Esophagus muscularis mucosa (tissue), 3 donors: Measurements from ENCODE around the gene FAM53C.

Experiments used
- POLR2A ChIP-seq: fragments of 450-650 bp; IDR thresholded peaks from one replicate; pipeline ENCODE4 v1.6.1; 2017; ENCODE audit warnings: antibody characterized with exemption, moderate library complexity, mild to moderate bottlenecking, low read depth
- POLR2AphosphoS5 ChIP-seq, 2 donors: sonication (generic); formaldehyde crosslinking; IDR thresholded peaks; one replicate each; pipeline ENCODE4 v1.6.1; 2017; ENCODE audit warnings: antibody characterized with exemption in 2 of 2
- TF ChIP-seq, protein P1 (sequence below), 3 experiments: fragments of 200-600 bp in 2 of 3; fragments of 450-650 bp in 1 of 3; sonication (generic) in 2 of 3; IDR thresholded peaks; one replicate each; pipeline ENCODE4 v1.5.1; 2017 to 2019; ENCODE audit warnings: antibody characterized with exemption in 3 of 3, mild to moderate bottlenecking in 2 of 3, moderate library complexity in 1 of 3

DNA sequence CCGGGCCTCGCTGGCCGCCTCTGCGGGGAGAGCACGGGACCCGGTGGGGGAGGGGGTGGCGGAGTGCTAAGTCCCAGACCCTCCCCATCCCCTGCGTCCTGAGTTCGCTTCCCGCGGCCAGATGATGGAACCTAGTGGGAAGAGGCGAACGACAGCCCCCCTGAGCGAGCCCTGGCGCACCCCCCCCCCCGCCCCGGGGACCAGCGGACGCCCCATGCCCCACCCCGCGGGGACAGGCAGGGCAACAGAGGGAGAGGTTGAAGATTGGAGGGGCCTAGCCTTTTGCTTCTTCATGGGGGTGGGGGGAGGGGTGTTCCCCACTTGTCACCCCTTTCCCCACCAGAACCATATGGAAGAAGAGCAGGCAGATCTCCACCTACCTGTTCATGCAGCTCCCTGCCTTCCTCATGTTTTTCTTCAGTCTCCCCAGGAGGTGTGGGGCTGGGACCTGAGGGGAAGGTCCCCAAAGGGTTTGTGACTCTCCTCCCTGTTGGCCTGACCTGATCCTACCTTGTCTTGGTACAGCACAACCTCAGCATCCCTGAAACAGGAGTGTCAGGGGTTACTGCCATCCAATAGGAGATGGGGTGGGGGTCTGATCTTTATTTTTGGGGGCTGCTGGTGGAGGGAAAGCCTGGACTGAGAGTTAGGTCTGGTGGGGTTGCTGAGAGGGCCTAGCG lies 485 bp downstream of the FAM53C start:
- TF ChIP-seq, protein P1, sequence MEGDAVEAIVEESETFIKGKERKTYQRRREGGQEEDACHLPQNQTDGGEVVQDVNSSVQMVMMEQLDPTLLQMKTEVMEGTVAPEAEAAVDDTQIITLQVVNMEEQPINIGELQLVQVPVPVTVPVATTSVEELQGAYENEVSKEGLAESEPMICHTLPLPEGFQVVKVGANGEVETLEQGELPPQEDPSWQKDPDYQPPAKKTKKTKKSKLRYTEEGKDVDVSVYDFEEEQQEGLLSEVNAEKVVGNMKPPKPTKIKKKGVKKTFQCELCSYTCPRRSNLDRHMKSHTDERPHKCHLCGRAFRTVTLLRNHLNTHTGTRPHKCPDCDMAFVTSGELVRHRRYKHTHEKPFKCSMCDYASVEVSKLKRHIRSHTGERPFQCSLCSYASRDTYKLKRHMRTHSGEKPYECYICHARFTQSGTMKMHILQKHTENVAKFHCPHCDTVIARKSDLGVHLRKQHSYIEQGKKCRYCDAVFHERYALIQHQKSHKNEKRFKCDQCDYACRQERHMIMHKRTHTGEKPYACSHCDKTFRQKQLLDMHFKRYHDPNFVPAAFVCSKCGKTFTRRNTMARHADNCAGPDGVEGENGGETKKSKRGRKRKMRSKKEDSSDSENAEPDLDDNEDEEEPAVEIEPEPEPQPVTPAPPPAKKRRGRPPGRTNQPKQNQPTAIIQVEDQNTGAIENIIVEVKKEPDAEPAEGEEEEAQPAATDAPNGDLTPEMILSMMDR (IDR thresholded peaks at IDR 0.05): no peak
- TF ChIP-seq POLR2A (no peak), POLR2AphosphoS5 (IDR thresholded peaks at IDR 0.05) (no peak)
